ENCODE data around the gene HINT3.

- TF ChIP-seq EZH2 (IDR thresholded peaks at IDR 0.05): no peak
- TF ChIP-seq, protein P1, sequence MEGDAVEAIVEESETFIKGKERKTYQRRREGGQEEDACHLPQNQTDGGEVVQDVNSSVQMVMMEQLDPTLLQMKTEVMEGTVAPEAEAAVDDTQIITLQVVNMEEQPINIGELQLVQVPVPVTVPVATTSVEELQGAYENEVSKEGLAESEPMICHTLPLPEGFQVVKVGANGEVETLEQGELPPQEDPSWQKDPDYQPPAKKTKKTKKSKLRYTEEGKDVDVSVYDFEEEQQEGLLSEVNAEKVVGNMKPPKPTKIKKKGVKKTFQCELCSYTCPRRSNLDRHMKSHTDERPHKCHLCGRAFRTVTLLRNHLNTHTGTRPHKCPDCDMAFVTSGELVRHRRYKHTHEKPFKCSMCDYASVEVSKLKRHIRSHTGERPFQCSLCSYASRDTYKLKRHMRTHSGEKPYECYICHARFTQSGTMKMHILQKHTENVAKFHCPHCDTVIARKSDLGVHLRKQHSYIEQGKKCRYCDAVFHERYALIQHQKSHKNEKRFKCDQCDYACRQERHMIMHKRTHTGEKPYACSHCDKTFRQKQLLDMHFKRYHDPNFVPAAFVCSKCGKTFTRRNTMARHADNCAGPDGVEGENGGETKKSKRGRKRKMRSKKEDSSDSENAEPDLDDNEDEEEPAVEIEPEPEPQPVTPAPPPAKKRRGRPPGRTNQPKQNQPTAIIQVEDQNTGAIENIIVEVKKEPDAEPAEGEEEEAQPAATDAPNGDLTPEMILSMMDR (IDR thresholded peaks at IDR 0.05 in 2 of 3, conservative IDR thresholded peaks at IDR 0.05 in 1 of 3; ENCODE audit: borderline replicate concordance in 1 of 3, insufficient read depth in 1 of 3, low read depth in 2 of 3, low read length in 2 of 3): no peak
- no peak for TF ChIP-seq JUND (IDR thresholded peaks at IDR 0.05)
- no peak for TF ChIP-seq SP1 (IDR thresholded peaks at IDR 0.05; ENCODE audit: low read depth)
- TF ChIP-seq RAD21 (IDR thresholded peaks at IDR 0.05; ENCODE audit: low read depth): no peak
- TF ChIP-seq, protein P2, sequence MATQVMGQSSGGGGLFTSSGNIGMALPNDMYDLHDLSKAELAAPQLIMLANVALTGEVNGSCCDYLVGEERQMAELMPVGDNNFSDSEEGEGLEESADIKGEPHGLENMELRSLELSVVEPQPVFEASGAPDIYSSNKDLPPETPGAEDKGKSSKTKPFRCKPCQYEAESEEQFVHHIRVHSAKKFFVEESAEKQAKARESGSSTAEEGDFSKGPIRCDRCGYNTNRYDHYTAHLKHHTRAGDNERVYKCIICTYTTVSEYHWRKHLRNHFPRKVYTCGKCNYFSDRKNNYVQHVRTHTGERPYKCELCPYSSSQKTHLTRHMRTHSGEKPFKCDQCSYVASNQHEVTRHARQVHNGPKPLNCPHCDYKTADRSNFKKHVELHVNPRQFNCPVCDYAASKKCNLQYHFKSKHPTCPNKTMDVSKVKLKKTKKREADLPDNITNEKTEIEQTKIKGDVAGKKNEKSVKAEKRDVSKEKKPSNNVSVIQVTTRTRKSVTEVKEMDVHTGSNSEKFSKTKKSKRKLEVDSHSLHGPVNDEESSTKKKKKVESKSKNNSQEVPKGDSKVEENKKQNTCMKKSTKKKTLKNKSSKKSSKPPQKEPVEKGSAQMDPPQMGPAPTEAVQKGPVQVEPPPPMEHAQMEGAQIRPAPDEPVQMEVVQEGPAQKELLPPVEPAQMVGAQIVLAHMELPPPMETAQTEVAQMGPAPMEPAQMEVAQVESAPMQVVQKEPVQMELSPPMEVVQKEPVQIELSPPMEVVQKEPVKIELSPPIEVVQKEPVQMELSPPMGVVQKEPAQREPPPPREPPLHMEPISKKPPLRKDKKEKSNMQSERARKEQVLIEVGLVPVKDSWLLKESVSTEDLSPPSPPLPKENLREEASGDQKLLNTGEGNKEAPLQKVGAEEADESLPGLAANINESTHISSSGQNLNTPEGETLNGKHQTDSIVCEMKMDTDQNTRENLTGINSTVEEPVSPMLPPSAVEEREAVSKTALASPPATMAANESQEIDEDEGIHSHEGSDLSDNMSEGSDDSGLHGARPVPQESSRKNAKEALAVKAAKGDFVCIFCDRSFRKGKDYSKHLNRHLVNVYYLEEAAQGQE (IDR thresholded peaks at IDR 0.05; ENCODE audit: low read depth): no peak
- TF ChIP-seq ELF1 (IDR thresholded peaks at IDR 0.05; ENCODE audit: borderline replicate concordance, low read depth): no peak
- TF ChIP-seq POLR2A (IDR thresholded peaks at IDR 0.05; ENCODE audit: borderline replicate concordance, extremely low read depth, insufficient read depth, insufficient read length): no peak
- no peak for TF ChIP-seq POLR2AphosphoS5 (IDR thresholded peaks at IDR 0.05; ENCODE audit: low read depth, low read length)
- TF ChIP-seq EZH2phosphoT487 (IDR thresholded peaks at IDR 0.05; ENCODE audit: borderline replicate concordance): no peak
- no peak for TF ChIP-seq CEBPB (IDR thresholded peaks at IDR 0.05; ENCODE audit: low read depth)
- no peak for TF ChIP-seq MAX (IDR thresholded peaks at IDR 0.05)
Measured at GRCh38 chr6:125949069-125949468, 7.5 kb upstream of the HINT3 start.
